ENCODE results near the gene WBP1.
A peak's percentile ranks its signal among the peaks of the same experiment; 100 is the strongest.
"Not testable (repeated sequence)": the region's sequence is repeated elsewhere in the genome, so short reads cannot be mapped to it uniquely, and the experiment has no call there.

WBP1 gene

DNA sequence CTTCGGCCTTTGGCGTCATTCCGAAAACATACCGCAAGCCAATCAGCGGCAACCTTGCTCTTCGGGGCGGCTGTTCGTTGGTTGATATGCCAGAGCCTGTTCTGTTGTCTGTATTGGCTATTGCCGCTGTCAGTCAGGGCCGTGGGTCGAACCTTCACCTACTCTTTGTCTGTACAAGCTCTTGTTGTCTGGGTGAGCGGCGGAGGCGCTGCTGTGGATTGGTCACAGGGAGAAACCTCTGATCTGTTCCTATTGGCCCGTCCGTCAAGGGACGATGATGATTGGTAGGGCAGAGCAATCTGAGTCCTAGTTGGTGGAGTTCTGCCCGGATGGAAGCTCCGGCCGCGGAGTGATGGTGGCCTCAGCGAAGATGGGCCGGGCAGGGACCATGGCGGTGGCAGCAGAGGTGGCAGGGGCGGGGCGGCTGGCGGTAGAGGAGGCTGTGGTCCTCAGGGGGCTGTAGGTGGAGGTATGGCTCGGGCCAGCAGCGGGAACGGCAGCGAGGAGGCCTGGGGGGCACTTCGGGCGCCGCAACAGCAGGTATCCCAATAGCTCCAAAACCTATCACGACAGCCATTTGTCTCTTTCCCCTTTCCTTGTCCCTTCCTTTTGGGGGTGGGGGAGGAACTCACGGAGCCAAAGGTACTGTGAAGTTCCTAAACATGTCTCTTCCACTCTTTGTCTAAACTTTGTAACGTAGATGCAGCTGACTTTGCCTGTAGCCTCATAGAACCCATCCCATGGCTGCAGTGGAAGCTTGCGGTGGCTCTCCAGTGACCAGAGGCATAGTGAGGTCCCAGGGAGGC lies at the start of gene WBP1:
Gene WBP1, plus strand, starts transcription at position 307 of the 806 bp plus-strand sequence. Its CDS starts 165 bp downstream, at position 472.
- peak; percentile 100 for DNase-seq (ENCODE audit: low read depth in 2 of 2)

- no peak for DNase-seq (ENCODE audit: low read depth in 2 of 2)
Measured at GRCh38 chr2:74413001-74413698, 45.1 kb upstream of the WBP1 start.

DNA sequence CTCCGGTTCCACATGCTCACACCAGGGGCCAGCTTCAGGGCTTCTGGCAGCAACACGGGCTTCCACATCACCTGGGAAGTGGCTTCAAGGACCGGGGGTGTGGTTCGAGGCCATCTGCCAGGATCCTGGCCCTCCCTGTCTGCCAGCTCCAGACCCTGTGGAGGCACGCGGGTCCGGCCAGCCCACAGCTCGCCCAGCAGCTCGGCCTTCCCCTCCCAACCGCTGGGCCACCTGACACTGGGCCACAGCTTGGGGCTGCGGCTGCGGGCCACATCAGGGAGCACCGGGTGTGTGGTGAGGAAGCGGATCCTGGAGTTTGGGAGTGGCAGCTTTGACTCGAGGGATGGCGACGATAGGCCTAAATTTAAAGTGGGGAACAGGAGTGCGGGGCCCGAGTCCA lies 43.8 kb upstream of the WBP1 start:
- DNase-seq (ENCODE audit: low read depth in 2 of 2) = no peak

- DNase-seq (ENCODE audit: low read depth in 2 of 2) = no peak
Measured at GRCh38 chr2:74414881-74415761, 43.1 kb upstream of the WBP1 start.

DNA sequence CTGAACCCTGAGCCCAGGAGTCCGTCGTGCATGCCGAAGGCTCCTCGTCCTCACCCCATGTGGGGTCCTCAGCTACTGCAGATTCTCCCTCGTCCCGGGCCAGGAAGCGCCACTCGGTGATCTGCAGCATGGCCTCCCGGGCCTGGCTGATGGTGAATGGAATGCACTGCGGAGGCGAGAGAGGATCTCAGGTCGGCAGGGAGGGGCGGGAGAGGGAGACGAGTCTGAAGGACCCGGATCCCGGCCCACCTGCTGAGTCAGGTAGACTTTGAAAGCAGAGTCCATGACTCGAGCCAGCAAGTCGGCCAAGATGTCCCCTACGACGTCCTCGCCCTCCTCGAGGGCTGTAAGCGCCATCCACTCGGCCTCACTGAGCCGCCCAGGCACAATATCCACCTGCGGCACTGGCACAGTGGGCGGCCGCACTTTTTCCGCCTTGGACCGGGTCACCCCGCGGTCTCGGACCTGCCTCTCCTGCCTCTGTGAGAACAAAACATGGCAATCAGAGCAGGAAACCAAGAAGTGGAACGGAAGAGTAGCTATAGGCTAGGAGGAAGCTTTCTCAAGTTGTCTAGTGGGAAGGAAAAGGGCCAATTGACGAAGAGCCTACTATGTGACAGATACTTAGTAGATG lies 42.4 kb upstream of the WBP1 start:
- DNase-seq (ENCODE audit: low read depth in 2 of 2) = no peak

DNA sequence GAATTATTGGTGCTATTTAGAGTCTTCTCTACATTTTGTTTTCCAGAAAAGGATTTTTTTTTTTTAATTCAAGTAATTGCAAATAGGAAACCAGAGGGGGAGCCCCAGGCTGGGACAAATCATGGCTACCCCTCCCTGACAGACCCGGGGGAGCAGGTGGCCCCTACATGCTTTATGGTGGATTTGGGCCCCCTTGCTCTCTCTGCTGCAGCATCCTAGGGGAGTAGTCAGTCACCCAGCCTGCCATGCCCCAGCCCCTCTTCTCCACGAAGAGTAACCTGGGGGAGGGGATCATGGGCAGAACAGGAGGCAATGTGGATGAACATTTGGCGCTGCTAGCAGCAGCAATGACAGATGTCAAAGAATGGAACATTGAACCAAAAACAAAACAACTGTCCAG lies 41.5 kb upstream of the WBP1 start:
- DNase-seq (ENCODE audit: low read depth in 2 of 2) = no peak

- DNase-seq (ENCODE audit: low read depth in 2 of 2) = no peak
Measured at GRCh38 chr2:74417197-74417596, 41.0 kb upstream of the WBP1 start.

DNA sequence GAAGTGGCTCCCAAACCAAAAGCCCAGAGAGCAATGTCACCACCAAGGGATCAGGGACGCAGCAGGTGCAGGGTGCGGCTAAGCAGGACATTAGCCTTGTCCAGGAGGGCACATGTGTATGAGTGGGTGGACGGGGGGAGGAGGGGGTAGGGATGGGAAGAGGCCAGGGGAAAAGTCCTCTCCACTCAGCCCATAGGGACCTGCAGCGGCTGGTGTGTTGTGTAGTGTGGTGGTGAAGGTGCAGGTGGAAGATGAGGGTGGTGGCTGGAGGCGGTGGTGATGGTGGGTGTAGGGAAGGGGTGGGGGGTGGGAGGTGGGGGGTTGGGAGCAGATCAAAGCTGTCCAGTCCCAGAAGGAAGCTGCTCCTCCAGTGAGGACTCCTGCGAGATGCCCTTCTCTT lies 40.5 kb upstream of the WBP1 start:
- DNase-seq (ENCODE audit: low read depth in 2 of 2) = no peak

DNA sequence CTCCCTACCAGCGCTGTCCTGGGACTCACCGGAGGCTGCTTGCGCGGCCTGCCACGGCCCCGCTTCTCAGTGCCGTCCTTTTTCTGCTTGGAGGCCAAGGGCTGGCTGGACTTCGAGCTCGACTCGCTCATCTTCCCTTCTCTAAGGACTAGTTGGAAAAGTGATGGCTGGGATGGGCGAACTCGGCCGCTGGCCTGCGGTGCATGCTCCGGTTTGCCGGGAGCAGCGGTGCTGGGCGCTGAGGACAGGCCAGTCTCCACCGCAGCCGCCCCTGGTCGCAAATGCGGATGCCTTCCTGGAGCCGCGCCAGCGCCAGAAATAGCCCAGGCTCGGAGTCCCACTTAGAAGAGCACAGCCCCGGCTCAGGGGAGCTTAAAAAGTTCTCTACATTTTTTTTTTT lies 39.9 kb upstream of the WBP1 start:
- no peak for DNase-seq (ENCODE audit: low read depth in 2 of 2)

DNA sequence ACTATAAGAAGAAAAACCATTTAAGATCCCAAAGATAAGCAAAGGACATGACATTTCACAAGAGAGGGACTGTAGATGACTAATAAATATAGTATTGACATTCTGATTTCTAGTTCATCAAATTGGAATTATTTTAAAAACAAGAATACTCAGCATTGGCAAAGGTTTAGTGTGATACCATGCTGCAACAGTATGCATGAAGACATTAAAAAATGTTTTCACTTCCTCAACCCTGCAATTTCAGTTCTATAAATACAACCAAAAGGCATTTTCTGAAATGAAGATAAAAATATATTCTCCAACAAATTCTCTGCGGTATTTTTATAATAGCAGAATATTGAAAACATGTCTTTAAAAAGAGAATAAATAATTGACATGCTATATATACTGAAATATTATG lies 38.9 kb upstream of the WBP1 start:
- DNase-seq (ENCODE audit: low read depth in 2 of 2) = no peak

- DNase-seq (ENCODE audit: low read depth in 2 of 2) = no peak
Measured at GRCh38 chr2:74420006-74420405, 38.2 kb upstream of the WBP1 start.

GRCh38 chr2:74420443-74421103 lies 37.7 kb upstream of the WBP1 start:
- DNase-seq (ENCODE audit: low read depth in 2 of 2) = not testable (repeated sequence)

DNA sequence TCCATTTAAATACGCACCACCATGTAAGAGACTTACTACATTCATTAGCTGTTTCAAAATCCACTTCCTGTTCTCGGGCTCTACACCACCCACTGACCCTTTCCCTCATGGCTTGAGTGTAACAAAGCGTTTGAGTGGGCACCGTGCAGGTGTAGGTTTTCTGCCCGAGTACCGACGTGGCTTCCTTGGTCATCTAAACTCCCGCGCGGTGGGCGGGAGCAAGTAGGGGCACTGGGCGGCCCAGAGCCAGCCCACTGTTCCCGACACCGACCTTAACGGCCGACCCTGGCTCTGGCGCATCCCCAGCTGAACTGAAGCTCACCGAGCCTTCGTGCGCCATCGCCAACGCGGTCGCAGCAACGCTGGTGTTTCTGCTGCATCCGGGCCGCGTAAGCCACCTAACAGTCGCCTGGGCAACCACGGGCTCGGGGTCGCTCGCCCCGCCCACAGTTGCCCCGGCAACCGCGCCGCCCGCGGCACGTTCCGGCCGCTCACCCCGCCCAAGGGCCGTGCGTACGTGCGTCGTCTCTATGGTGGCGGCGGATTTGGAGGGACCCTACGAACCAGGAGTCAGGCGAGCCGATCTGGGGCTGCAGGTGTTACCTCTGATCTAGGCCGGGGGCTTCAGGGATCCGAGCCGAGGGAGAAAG lies 36.9 kb upstream of the WBP1 start, which contains the start of the genes C2orf81 and WDR54:
Gene C2orf81, minus strand, starts transcription at position 399 of the 650 bp plus-strand sequence. Its CDS starts 59 bp downstream, at position 340.
Gene WDR54, plus strand, starts transcription at position 510 of the 650 bp plus-strand sequence. CDS start 424 bp downstream, outside the sequence.
- peak; percentile 50 to 57 for DNase-seq (ENCODE audit: low read depth in 2 of 2)

GRCh38 chr2:74423231-74424095 lies 34.8 kb upstream of the WBP1 start:
- no peak for DNase-seq (ENCODE audit: low read depth in 2 of 2)

DNA sequence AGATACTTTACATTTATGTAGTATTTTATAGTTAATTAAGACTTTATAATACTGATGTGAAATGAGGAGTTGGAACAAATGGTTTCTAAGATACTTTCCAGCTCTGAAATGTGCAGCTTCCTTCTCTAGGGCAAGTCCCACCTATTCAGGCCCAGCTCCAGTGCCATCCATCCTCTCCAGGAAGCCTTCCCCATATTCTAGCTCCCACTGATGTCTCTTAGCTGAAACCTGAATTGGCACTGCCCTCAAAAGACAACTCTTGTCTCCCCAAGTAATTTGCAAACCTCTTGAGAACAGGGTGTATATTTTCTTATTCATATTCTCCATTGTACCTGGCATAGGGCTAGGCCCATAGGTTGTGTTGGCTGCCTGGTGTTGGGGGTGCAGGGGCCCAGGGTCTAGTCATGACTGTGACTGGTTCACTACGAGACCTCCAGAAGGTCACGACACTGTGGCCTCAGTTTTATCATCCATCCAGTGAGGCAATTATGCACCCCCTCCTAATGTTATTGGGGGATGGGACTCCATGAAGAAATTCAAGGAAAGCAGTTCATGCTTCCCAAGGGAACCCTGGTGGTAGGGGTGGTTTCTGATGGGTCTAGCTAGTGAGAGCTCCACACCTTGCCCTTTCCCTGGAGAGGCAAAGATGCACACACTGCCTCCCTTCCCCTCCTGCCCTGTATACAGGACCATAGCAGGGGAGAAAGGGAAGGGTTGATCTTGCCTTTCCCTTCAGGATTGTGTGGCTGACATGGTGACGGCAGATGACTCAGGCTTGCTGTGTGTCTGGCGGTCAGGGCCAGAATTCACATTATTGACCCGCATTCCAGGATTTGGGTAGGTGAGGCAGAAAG lies 33.9 kb upstream of the WBP1 start:
- no peak for DNase-seq (ENCODE audit: low read depth in 2 of 2)

- no peak for DNase-seq (ENCODE audit: low read depth in 2 of 2)
Measured at GRCh38 chr2:74424995-74425406, 33.2 kb upstream of the WBP1 start.

DNA sequence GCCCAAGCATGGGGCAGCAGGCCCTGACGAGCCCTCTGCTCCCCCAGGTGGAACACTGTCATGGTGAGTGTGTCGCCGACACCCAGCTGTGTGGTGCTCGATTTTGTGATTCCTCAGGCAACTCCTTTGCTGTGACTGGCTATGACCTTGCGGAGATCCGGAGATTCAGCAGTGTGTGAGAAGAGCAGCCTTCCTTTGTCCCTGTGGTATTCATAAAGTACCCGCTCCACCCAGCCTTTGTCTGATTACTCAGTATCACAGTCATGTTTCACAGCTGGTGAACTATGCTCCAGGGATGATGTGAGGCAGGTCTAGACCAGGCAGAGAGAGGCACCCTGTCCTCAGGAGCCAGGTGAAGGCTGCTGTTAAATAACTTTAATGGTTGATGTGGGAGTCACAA lies 32.7 kb upstream of the WBP1 start:
- DNase-seq (ENCODE audit: low read depth in 2 of 2) = no peak

GRCh38 chr2:74426181-74426758 lies 32.0 kb upstream of the WBP1 start:
- no peak for DNase-seq (ENCODE audit: low read depth in 2 of 2)

All from fibroblast of skin of left biceps (primary cell).